AML-193 (cell line): Measurements from ENCODE around the gene ROR1.
"Not testable (repeated sequence)": the region's sequence is repeated elsewhere in the genome, so short reads cannot be mapped to it uniquely, and the experiment has no call there.

ENCODE experiments used
- DNase-seq, 2 experiments: peaks; one replicate each; lab custom pipeline; 2025; lab: John Stamatoyannopoulos, UW

ROR1 gene

DNA sequence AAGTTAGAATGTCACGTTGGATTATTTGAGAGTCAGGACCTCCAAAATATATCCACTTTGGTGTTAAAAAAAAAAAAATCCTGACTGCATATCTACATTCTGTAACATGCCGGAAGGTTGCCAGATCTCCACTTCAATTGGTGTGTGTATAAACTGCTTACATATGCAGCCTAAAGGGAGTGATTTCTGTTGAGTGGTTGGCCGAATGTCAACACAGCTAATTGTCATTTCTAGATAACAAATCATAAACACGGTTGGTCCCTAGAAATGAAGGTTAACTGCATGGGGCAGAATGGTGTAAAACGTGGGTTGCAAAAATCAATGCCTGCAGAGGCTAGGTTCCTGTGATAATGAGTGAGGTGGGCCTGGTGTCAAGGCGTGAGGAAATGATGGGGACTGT lies 15.0 kb upstream of the ROR1 start:
- DNase-seq: no peak

GRCh38 chr1:63759778-63760177 lies 14.0 kb upstream of the ROR1 start:
- DNase-seq: no peak

DNA sequence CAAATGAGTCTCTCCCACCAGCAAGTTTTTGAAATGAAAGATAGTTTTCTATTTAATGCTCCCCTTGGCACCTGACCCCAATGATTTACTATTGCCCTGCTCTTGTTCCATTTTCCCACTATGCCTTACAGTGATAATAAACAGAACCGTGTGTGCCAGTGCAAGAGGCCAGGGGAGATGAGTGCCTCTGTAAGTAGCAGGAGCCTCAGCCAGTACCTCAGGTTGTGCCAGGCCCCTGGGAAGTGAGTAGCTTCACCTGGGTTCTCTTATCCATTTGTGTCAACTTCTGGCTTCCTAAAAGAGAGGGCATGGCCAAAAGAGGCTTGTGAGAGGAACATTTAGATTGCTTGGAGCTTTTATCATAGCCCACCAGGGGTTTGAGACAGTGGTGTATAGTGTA lies 3.4 kb upstream of the ROR1 start:
- no peak for DNase-seq

GRCh38 chr1:63772201-63772600 lies 1.6 kb upstream of the ROR1 start:
- DNase-seq: no peak

- no peak for DNase-seq
These were observed 941 bp upstream of the ROR1 start for GRCh38 chr1:63772876-63773275.

GRCh38 chr1:63773496-63773814 lies 362 bp upstream of the ROR1 start:
- no peak for DNase-seq

DNA sequence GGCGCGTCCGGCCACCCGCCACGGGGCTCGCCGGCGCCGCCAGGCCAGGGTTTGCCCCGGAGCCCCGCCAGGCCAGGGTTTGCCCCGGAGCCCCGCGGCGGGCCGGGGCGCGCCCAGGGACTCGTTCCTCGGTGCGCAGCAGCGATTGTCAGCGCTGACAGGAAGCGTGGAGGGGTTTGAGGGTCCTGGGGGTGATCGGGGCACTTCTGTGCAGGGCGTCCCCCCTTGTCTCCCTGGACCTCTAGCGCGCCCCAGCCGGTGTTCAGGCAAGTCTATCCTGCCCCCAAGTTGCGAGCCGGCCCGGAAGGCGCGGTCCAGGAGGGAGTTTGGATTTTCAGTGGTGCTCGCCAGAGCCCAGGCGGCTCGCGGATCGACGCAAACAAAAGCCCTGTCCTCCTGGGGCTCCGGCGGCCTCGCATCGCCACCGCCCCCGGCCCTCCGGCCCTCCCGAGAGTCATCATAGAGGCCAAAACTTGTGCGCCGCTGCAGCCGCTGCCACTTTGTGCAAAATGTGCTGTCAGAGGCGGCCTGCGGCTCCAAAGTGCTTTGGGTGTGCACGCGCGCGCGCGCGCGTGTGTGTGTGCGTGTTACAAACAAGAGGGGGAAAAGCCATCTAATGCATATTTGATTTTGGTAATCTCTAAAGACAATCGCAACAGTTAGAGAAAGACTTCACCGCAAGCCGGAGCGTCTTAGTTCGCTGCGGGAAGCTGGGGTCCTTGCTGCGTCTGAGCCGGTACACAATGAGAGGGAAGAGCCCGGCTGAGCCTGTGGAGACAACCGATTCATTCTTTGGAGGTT lies 1.0 kb downstream of the ROR1 start:
- DNase-seq: no peak

- DNase-seq: no peak
These were observed 1.8 kb downstream of the ROR1 start for GRCh38 chr1:63775418-63776127.

- no peak for DNase-seq
These were observed 3.5 kb downstream of the ROR1 start for GRCh38 chr1:63777286-63777685.

DNA sequence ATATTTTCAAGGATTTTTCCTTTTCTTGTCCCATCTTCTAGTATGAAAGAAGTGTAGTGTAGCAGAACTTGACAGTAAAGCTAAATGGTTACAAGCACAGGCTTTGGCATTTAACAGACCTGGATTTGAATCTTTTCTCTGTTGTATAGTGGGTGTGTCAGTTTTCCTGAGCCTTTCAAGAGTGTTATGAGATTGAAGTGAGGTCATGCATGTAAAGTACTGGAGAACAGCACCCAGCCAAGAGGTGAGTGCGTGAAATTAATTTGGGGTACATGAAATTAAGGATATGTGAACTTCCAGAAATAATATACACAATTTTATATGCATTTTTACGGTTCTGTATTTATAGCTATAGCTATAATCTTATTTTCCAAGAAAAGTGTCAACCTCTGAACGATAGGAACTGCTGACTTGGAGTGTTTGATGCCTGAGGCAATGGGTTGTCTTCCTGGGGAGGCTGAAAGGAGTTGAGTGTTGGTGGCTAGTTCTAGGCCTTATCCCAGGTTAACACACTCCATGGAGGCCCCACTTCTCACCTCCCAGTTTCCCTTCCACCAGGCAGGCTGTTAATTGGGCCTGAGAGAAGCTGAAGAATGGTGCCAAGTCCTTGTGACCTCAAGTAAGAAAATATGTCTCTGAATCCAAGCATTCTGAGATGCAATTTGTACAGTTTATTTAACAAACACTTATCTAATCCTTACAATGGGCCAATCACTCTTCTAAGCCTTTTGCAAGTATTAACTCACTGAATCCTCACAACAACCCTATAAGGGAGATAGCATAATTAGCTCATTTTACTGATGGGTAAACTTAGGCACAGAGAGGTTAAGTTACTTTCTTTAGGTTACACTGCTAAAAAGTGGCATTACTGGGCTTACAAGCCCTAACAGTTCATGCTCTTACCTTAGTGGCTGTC lies 4.4 kb downstream of the ROR1 start:
- DNase-seq: no peak

DNA sequence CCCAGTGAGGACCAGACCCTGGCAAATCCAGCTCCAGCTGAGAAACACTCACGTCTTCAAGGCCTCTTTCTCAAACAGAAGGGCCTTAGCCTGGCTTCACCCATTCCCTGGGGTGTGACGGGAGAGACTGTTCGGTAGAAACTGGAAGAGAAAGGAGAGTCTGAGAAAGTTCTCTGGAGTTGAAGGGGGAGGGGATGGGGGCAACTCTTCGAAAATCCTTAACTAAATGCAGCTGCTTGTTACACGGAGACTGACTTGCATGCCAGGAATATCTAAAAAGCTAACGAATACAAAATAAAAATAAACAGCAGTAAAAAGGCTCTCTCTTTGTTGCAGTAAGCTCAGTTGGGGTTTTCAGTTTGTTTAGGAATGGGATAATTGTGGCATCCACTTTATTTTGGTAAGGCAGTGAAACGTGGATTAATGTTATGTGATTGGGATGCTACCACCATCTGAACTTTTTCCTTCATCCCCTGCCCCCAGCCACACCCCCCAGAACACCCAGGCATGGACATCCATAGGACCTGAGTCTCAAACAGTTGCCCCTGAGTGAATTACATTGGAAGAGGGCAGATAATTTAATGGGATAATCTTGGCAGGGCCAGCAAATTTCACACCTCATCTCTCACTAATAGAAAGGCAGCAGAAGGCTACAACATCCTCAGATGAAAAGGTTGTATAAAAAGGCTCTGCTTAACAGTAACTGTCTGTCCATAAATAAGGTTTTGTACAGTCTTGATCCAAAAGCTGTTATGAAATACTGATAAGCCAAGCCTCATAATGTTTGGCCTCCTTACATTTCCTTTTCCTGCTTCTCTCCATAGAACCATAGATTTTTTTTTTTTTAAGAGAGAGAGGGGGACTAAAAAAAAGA lies 5.8 kb downstream of the ROR1 start:
- DNase-seq: no peak

- DNase-seq: no peak
These were observed 6.7 kb downstream of the ROR1 start for GRCh38 chr1:63780565-63780964.

- no peak for DNase-seq
These were observed 9.2 kb downstream of the ROR1 start for GRCh38 chr1:63782982-63783381.

DNA sequence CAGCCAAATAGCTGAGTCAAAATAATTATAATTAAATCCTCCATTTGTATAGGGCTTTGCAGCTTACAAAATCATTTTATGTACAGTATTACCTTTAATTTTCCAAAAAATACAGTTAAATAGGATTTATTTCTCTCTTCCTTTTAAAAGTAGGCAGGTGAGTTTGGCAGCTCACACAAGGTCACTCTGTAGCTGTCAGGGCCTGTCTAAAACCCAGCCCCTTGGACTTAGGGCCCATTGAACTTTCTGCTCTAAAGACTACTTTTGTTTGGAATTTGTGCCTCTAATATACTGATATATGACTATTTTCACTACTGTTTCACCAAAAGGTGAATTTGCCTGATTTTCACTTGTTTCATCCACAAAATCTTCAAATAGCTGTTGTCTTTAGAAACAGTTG lies 10.3 kb downstream of the ROR1 start:
- DNase-seq: no peak

DNA sequence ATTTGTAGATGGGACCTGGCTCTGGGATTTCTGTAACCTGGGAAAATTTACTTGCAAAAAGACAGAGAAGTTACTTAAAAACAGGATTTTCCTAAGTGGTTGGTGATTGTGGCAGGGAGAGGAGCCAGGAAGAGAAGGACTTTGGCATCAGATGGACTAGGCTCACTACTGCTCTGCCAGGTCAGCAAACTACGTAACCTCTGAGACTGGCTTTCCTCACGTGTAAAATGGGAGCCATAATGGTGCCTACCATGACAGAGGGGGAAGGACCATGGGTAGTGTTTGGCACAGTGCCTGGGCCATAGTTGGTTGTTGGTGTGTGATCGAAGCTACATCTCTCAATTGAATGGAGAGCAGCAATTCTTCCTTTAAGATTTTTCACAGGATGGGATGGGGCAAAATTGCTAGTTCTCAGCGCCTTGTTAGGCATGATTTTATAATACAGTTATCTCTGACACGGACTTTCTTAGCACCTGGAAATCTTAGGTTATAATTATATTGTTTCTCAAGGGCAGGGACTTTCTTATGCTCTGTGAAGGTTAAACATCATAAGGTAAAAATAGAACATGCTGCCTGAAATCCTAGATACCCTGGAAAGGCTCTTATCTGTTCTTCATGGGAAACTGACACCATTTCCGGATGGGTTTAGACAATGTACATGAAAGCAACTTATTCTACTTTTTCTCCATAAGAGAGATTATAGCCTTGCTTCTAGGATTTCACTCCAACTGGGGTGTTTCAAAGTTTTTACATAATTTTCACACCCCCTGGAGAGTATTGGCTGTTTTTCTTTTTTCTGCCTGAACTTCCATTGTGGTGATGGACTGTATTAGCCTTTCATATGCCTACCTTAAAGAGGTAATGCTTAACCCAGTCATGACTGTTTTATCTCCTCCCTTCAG lies 10.9 kb downstream of the ROR1 start:
- DNase-seq: no peak

DNA sequence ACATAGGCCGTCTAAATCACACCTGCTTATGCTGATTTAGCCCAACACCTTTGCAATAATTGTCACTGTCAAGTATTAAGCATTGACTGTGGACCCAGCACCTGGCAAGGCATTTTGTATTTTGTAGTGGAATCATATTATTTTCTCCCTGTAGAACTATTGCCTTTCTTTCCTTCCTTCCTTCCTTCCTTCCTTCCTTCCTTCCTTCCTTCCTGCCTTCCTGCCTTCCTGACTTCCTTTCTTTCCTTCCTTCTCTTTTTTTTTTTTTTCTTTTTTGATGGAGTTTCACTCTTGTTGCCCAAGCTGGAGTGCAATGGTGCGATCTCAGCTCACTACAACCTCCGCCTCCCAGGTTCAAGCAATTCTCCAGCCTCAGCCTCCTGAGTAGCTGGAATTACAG lies 13.5 kb downstream of the ROR1 start:
- DNase-seq: not testable (repeated sequence)

DNA sequence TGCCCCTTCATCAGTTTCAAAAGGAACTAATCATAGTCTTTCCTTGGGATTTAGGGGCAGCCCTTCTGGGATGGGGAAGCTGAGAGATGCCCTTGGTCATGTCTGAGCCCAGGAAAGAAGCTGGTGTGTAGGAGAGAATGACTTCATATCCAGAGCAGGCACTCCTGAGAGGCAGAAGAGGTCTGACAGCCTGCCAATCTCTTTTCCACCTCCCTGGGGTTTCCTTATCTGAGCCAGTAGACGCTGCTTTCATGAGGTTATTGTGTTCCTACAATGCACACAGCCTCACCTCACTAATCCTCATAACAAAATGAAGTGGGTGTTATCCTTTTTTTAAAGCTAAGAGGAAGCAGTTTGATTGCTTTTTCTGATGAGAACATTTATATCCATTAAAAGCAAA lies 14.1 kb downstream of the ROR1 start:
- no peak for DNase-seq

DNA sequence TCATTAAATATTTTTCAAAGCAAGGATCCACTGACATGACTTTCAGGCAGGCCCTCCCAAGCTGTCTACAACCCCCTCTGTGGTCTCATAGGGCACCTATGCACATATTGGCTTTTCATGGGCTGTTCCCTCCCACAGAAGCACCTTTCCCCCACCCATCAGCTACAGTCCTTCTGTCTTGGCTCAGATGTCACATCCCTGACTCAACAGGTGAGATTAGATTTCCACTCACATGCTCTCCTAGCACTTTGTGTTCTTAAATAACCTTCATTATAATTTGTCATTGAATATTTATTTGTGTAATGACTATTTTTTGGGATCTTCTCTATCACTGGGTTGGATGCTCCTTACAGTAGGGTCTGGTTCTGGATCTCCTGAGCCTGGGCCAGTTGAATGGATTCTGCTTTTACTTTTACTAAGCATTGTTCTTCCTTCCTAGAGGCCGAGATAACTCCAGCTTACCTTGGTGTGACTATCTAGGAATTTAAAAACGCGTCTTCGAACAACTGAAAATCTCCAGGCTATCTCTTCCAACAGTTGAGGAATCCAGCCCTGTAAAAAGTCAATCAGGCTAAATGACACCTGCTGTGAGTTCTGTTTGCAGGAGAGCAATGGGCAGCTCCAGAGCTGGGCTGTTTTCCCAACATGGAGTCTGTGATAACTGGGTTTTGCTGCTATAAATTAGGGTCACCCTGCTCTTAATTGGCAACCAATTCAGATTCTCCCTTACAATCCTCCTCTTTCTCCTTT lies 16.2 kb downstream of the ROR1 start:
- no peak for DNase-seq

DNA sequence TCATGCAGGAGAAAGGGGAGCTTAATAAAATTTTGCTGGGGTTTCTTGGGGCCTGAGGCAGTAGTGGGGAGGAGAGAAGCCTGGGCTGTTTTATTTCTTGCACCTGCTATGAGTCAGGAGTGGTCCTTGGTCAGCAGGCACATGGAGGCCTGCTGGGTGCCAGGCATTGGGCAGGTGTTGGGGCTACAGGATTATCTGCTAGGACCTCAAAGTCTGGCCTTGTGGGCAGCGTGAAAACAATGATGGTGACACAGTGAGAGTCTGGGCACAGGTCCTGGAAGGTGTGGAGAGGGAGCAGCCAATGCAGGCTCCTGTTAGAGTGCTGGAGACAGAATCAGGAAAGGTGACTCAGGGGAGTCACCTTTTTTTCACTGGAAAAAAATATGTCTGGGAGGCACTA lies 17.2 kb downstream of the ROR1 start:
- no peak for DNase-seq

DNA sequence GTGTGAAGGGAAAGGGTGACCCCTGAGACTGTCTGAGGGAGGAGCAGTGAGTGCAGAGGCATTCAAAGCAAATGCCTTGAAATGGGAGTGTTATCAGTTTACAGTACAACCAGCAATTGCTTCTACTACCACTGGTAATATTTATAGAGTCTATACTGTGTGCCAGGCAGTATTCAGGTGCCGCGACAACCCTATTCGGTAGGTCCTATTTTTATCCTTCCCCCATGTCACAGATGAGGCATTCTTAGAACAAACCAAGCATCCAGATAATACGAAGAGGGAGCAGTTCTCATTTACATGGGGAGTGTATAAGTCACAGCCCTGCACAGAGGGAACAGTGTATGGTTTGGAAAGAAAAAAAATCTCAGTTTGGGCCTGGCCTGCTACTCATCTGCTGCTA lies 18.3 kb downstream of the ROR1 start:
- no peak for DNase-seq
